GM19193 (cell line): ENCODE measurements around the gene AAK1.

Experiments used
- POLR2A ChIP-seq: IDR thresholded peaks from 4 replicates; pipeline ENCODE4 v1.6.1; 2011; ENCODE audit not compliant: insufficient read depth, insufficient read length; ENCODE audit errors: extremely low read depth

Gene AAK1

DNA sequence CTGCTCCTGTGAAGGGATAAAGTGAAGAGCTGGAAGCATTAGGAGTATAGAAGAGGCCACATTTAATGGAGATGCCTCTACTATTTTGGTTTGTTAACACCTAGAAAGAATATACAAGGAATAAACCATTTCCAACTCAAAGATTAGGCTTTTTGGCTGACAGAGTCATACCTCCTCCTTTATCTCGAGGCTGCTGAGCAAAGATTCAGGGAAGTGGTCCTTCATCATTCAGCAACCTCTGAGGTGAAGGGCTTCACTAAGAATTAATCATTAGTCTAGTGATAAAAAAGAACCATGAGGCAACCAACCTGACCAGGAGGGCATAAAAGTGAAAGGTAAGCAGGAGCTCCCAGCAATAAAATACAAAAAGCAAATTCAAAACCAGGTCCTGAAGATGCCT lies 25.8 kb downstream of the AAK1 start:
- TF ChIP-seq POLR2A, result no peak

DNA sequence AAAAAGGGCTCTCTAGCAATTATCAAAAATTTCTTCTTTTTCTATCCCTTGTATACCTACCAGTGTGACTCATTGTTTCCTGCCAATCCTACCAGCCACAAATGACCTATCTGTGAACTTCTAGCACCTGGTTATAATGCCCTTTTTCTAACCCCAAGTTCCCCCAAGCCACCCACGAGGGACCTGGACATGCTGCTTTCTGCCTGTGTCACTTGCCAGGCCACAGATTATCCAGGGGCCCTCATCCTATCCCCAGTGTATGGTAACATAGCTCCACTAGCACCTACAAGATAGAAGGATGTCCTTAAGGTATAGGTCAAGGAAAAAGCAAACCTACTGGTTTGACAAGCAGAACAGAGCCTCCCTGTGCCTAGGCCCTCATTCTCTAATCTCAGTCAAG lies 26.8 kb downstream of the AAK1 start:
- TF ChIP-seq POLR2A, result no peak

DNA sequence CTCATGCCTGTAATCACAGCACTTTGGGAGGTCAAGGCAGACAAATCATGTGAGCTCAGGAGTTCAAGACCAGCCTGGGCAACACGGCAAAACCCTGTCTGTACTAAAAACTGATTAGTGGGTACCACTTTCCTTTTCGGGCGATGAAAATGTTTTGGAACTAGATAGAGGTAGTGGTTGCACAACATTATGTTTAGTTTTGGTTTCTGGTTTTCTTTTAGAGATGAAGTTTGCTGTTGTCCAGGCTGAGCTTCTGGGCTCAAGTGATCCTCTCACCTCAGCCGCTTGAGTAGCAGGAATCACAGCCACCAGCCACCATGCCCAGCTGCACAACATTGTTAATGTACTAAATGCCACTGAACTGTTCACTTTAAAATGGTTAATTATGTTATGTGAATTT lies 27.6 kb downstream of the AAK1 start:
- no peak for TF ChIP-seq POLR2A

DNA sequence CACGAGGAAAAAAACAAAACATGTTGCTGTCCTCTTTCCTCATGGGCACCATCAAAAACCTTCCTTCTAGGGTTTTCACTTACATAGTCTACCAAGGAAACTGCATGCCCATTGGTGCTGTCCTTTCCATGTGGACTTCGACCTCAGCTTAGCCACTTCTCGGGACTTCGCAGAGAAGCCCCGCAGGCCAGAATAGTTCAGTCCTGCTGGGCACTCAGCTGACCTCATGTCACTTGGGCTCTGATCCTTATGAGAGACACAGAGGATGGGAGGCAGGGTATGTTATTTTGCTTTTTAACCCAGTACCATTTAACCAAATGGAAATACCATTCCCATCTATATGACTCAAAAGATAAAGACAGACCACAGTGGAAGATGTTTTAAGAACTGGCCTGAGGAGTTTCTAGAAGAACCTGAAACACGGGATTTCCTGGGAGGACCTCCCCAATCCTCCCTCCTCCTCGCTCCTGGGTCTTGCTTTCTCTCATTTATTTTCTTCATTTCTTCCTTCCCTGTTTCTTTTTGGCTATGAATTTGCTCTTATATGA lies 28.4 kb downstream of the AAK1 start:
- no peak for TF ChIP-seq POLR2A

DNA sequence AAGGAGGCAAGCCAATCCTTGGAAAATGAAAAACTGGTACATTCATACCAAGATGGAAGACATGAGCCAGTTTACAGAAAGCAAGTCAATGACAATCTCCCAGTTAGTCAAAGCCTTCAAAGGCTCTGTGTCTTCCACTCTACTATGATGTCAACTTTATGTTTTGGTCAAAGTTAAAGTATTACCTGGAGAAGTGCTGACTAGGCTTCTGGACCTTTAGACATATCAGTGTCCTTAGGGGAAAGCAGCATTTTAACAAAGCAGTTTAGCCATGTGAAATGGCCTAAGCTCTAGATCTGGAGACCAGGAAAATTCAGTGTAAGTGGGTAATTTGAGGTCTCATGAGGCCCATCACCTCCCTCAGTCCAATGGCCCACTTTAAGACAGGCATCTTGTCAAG lies 30.8 kb downstream of the AAK1 start:
- no peak for TF ChIP-seq POLR2A

DNA sequence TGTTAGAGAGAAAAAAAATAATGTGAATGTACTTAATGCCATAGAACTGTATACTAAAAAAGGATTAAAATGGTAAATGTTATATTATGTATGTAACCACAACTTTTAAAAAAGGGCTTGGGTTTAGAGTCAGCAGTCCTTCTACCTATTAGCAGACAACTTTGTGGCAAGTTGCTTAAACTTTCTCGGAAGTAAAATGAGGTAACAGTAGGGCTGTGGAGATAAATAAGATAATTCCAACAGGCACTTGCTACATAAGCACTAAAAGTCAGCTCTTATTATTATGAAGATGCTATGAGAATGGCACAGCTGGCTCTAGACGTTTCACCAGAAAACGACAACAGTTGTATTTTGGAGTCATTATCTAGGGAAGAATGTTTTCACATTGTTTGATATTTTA lies 31.3 kb downstream of the AAK1 start:
- no peak for TF ChIP-seq POLR2A

DNA sequence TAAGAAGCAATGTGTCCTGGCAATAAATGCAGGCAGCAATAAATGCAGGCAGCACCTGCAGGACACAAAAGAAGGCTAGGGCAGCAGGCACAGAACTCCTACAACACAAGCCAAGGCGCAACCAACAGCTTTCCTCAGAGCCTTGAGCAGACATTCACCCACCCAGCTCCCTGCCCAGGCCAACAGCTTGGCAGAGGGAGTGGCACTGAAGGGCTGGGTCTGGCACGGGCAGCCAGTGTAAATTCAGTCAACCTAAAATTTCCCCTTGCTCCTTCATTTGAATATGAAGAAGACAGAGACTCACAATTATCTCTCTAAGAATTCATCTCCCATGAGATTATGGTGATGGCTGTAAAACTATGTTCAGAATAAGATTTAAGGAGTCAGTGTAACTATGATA lies 35.4 kb downstream of the AAK1 start:
- no peak for TF ChIP-seq POLR2A

DNA sequence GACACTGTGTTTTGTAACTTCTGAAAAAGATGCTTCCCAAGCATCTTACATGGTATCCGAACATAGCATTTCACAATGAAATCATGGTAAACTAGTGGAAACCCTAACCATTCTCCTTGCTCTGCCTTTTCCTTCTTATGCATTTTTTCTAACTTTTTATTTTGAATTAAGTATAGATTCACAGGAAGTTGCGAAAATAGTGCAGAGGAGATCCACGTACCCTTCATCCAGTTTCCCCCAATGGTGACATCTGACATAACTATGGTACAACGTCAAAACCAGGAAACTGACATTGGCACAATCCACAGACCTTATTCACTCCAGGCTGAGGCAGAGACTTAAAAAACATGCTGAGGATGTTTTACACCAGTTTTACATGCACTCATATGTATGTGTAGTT lies 38.3 kb downstream of the AAK1 start:
- TF ChIP-seq POLR2A, result no peak

DNA sequence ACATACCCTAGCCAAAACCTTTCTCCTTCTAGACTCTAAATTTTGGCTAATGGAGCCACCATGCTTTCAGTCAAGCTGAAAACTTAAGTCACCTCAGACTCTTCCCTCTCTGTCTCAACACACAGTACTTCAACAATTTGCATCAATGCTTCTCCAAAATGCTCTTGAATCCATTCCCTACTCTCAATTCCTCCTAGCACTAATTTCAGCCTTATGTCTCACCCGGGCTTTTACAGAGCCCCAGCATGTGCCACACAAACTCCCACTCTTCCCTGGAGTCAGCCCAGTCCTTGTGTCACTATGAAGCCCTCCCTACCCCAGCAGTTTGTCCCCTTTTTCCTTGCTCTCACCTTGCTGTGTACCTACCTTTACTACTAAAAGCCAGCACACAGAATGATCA lies 38.7 kb downstream of the AAK1 start:
- no peak for TF ChIP-seq POLR2A

DNA sequence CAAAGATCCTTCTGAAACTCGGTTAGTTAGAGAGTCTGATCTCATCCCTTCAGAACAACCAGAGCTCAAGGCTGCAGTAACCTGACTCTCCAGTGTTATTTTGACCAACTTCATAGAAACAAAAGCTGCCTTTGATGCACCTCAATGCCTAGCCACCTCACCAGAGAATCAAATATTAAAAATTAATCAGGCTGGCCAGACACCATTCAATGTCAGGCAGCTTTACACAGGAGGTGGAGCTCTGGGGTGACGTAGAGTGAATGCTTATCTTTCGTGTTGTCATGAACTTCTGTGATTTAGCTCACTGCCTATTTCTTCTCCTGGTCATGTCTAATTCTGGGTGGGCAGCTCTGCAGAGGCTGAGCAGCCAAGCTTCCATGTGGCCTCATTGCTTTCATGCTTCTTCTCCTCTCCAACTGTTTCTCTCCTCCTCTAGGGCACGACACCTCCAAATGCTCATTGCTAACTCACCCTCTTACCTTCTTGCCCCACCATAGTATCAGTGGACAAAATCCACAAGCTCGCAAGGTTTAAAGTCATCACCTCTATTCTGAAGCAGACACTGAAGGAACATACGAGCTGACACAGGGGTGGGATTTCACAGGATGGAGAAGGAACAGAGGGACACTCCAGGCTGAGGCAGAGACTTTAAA lies 39.4 kb downstream of the AAK1 start:
- no peak for TF ChIP-seq POLR2A

DNA sequence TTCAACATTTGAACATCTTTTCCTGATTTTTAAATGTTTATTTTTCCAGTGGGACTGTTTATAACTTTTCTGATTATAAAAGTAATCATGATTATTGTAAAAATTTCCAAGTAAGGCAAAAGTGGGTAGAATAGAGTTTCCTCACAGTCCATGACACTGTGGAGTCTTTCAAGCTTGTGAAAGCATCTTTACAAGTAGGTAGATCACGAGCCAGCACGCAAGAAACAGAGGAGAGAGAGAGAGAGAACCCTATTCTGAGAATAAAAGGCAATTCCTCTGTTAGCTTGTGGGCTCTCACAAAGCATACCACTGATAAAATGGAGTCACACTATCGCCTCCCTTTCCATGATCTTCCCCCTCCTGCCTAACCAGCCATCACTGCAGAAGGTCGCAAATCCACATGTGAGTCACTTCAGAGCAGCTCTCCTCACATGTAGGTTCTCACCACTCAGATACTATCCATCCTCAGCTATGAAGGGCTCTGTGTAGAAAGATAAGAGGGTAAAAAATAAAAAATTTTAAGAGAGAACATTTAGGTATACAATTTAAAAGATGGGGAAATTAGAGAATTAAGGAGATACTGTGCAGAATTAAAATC lies 40.3 kb downstream of the AAK1 start:
- TF ChIP-seq POLR2A, result no peak

DNA sequence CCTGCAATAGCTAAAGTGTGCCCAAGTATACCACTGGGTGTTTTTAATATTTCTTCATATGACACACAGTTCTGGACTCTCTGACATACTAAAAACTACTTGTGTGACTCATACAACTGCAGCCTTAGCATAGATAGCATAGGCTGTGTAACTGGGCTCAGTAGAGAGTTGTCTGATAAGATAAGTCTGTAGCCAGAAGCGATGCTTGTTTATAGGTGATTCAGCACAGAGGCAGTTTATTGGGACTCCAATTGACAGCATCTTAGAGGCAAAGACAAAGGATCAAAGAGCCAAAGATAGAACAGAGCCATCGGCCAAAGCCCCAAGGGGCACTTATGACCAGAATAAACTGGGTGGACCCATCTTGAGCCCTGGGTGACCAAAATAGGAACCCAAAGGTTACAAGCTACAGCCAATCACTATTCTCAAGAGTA lies 42.3 kb downstream of the AAK1 start:
- TF ChIP-seq POLR2A, result no peak

DNA sequence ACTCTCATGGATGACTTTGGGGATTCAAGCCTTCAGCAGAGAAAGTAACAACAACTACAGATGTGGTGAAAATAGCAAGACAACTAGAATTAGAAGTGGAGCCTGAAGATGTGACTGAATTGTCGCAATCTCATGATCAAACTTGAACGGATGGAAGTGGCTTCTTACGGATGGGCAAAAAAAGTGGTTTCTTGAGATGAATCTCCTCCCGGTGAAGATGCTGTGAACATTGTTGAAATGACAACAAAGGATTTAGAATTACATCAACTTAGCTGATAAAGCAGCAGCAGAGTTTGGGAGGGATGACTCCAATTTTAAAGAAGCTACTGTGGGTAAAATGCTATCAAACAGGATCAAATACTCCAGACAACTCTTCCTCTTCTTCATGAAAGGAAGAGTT lies 43.1 kb downstream of the AAK1 start:
- no peak for TF ChIP-seq POLR2A

DNA sequence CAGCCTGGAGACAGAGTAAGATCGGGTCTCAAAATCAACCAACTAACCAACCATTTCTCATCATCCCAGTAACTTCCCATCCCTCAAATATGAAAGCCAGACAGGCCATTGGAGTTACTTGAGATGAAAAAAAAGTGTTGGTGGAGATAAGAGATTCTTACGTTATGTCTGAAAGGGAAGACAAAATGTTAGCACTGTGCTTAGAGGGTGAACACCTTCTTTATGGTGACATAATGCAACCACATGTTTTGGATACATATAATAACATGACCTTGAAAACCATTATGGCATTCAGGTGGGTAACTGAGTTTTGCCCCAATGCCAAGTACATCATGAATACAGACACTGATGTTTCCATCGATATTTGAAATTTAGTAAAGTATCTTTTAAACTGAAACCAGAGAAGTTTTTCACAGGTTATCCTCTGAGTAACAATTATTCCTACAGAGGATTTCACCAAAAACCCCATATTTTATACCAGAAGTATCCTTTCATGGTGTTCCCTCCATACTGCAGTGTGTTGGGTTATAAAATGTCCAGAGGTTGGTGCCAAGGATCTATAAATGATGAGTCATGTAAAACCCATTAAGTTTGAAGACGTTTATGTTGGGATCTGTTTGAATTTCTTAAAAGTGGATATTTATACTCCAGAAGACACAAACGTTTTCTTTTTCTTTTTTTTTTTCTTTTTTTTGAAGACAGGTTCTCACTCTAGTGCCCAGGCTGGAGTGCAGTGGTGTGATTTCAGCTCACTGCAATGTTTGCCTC lies 45.5 kb downstream of the AAK1 start:
- TF ChIP-seq POLR2A, result no peak

DNA sequence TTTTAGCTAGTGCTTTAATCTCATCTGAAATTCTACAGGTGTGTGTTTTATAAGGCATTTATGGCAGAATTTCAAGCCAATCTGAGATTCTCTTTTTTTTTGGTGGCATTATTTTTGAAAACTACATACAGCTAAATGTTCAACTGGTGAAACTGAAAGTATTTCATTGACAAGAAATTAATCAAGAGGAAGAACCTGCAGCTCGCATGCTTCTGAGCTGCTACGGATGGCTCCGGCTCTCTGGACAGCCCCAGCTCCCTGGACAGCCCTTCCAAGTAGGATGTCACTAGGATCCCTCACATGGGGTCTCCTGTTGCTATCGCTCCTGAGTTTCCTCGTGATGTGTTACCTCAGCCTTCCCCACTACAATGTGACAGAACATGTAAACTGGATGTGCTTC lies 46.4 kb downstream of the AAK1 start:
- no peak for TF ChIP-seq POLR2A

DNA sequence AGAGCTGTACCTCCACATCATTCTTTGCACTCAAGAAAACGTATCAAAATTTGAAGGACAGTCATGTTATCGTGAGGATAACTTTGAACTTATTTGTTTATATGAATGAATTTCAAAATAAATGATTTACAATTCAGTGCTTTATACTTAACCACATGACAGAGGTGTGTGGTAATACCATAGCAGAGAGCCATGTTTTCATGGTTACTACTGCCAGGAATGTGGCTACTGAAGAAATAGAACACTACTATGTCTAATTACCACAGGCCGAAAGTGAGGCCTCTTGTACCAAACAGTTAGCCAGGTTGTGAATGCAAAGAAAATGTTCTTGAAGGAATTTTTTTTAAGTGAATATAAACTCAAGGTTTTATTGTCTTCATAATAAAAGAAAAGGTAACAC lies 49.2 kb downstream of the AAK1 start:
- TF ChIP-seq POLR2A, result no peak

DNA sequence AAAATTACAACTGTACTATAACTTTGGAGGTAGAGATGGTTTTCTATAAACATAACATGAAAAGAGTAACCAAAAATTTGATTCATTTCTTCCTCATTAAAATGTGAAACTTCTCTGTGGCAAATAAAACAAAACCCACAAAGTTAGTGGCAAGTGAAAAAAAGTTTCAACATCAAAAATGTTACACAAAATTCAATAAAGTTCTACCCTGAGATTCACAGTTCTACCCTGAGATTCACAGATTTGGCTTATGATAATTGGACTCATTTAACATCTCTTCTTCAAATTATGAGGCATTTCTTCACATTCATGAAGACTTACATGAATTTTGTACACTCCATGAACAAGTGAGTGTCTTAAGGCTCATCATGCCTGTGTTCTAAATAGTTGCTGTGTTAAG lies 51.0 kb downstream of the AAK1 start:
- TF ChIP-seq POLR2A, result no peak
